ENCODE data around the gene REXO4. TPM values are rescaled to one million over a fixed set of nuclear protein-coding genes. Genes with fewer than 3 reads are reported as not detected.
"Not testable (repeated sequence)": the region's sequence is repeated elsewhere in the genome, so short reads cannot be mapped to it uniquely, and the experiment has no call there.

REXO4 gene
- total RNA-seq, 1 experiment from 2014 or later: 9.0 TPM

DNA sequence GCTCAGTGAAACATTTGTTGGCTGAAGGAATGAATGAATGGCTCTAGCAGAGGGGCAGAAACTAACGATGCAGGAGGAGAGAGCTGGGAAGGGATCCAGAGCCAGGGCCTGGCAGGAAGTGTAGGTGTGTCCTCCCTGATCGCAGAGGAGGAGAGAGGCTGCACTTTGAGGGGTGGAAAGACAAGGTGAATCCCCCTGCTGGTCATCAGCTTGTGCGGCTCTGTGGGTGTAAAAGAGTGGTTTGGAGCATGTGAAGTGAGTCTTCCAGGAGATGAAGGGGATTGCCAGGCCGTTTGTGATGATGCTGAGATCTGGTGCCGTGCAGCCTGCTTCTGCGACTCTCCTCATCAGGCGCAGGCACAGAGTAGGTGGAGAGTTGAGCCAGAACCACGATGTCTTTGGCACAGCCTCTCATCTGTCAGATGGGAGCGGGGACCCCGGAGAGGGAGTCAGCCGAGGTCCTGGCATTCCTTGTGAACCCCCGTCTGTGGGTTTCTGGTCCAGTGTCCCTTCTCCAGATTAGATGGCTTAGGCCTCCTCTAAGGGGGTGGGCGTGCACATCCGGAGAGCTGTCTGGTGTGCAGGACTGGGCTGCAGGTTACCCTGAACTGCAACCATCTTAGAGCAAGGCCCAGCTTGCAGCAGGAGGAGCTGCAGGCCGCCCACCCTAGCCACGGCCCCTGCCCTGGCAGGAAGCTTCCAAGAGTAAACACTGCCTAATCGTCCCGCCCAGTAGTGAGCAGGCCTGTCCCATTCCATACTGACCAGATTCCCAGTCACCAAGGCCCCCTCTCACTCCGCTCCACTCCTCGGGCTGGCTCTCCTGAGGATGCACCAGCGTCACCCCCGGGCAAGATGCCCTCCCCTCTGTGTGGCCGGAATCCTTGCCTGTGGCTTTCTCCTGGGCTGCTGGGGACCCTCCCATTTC is 4.1 kb upstream of the REXO4 start, which contains the start of gene ADAMTS13:
Gene ADAMTS13 (plus strand): TSS at position 753 of the 928 bp plus-strand sequence. CDS start 77 bp downstream, at position 830.
- no peak for DNase-seq (ENCODE audit: low read depth)

DNA sequence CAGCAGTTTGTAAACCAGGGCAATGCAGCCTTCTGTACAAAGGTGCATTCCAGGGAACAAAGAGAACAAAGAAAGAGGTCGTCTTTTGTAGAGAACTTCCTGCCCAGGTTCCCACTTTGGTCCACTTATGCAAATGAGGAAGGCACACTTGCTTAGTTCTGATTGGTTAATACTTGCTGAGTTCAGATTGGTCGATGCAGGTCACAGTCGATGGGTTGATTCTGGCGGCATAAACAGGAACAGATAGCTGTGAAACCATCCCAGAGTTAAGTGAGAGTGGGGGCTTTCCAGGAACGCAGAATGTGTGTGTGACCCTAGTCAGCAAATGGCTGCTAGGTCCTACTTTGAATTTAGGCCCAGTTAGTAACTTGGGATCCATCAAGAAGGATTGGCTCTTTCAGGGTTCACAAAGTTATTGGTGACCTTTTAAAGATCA is 2.6 kb upstream of the REXO4 start:
- no peak for DNase-seq (ENCODE audit: low read depth)

DNA sequence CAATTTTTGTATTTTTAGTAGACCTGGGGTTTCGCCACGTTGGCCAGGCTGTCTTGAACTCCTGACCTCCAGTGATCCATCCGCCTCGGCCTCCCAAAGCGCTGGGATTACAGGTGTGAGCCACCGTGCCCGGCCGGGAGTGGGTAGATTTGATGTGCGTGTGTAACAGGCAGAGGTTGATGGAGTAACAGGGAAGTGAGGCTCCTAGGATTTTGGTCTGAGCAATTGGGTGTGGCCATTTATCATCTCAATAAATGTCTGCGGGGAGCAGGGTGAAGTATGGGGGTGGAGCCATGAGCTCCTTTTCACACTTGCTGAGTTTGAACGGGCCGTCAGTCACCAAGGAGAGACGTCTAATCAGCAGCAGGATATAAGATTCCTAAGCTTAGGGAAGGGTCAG is 1.2 kb upstream of the REXO4 start:
- DNase-seq (ENCODE audit: low read depth): no peak

DNA sequence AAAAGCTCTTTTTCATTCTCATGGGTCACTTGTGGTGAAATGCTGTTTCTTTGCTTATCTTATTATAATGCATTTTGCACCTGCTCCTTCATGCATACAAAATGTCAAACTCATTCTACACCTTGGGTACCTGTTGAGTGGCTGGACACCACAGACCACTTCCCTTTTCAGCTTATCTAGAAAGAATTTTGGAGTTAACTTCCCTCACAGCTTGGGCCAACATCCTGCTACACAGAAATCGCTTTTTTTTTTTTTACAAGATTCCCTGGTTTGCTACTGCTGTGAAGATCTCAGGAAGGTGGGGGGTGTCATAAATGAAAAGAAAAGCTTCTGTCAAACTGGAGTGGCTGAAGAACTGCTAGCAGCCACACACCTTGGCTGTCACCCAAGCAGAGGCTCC is 2.6 kb downstream of the REXO4 start:
- DNase-seq (ENCODE audit: low read depth): no peak

DNA sequence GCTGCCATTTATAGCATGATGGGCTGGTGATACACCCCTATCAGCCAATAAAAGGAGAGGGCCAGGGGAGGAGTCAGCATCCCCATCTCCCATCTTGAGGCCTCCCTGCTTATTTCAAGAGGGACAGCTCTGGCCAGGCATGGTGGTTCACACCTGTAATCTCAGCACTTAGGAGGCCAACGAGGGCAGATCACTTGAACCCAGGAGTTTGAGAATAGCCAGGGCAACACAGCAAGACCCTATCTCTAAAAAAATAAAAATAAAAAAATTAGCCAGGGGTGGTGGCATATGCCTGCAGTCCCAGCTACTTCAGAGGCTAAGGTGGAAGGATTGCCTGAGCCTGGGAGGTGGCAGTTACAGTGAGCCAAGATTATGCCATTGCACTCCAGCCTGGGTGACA is 9.8 kb downstream of the REXO4 start:
- no peak for DNase-seq (ENCODE audit: low read depth)

DNA sequence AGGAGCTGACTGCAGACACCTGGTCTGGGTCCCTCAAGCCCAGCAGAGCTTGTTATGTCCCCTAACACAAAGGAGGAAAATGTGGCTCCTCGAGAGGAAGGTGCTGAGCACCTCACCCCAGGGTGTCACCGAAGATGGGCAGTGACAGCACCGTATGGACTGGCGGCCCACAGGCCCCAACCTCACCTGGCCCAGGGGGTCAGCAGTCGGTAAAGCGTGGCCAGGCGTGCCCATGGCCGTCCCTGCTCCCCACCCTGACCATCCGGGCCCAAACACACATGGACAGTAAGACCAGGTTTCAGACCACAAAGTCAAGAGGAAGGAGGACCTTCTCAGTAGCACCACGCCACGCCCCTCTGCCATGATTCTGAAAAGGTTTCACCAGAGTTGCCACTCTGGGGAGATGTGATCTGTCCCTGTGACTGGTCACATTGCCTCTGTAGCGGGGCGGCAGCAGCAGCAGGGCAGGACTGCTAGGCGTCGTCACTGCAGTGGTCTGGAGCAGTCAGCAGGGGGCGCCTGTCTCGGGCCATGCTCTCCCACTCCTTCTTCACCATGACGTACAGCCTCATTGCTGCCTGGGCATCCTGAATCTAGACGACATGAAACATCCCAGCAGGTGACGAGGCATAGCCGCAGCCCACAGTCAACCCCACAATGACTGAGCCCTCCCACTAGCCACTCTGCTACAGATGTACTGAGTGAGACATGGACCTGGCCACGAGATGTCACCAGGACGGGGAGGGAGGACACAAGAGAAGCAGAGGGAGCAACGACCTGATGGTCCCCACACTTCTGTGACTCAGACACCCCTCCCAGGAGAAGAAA is 11.1 kb downstream of the REXO4 start:
- DNase-seq (ENCODE audit: low read depth): peak; percentile 45

DNA sequence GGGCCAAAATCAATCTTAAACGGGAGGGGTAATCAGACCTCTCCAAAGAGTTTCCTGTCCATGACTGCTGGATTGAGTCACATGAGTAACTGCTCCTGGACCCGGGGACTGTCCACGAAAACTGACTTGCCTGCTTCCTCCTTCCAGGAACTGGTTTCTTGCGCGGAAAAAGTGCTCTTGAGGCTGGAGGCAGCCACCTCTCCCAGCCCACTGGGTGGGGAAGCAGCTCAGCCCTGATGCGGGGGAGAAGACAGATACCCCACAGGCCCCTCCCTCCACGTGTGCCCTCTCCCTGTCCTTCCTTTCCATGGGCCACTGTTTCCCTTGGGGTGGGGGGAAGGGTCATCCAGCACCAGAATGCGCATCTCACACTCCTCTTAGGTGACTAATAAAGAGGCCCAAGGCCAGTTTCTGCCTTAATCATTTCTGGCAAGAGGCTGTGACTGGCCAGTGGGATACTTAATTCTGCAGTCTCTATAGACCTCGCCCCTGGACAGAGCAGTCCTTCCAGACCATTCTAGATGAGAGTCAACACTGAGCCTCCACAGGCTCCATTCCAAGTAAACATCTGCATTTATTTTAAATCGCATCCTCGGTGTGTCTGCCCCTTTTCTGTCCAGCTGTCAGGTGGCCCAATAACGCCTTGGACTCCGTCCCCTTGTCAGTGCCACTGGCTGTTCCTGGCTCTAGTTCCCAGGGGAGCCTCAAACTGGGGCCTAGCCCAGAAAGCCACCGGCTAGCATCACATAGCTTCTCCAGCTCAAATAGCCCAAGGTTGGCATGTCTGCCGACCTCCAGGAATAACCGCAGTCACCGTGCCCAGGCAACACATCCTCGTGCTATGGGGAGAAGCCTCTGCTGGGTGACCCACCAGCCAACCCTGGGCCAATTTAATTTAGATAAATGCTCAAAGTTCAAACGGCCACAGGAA is 12.0 kb downstream of the REXO4 start:
- DNase-seq (ENCODE audit: low read depth): no peak

DNA sequence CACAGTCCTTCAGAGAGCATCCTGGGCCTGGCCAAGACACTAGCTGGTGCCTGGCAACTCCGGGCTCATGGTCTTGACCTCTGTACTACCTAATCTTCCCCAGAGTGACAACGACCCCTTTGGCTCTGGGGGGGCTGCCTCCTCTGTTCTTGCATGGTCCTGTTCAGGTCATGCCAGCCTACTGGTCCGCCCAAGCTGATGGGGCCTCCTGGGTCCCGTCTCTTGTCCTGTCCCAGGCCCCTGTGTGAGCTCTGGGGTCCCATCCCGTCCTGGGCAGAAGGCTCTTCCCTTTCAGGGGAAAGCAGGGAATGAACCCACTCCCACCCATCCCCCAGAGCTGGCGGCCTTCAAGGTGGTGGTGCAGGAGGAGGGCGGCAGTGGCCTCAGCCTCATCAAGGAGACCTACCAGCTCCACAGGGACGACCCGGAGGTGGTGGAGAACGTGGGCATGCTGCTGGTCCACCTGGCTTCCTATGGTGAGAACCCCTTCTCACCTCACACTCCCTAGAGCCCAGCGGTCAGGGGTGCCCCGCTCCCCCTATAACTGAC is 13.3 kb downstream of the REXO4 start:
- no peak for DNase-seq (ENCODE audit: low read depth)

DNA sequence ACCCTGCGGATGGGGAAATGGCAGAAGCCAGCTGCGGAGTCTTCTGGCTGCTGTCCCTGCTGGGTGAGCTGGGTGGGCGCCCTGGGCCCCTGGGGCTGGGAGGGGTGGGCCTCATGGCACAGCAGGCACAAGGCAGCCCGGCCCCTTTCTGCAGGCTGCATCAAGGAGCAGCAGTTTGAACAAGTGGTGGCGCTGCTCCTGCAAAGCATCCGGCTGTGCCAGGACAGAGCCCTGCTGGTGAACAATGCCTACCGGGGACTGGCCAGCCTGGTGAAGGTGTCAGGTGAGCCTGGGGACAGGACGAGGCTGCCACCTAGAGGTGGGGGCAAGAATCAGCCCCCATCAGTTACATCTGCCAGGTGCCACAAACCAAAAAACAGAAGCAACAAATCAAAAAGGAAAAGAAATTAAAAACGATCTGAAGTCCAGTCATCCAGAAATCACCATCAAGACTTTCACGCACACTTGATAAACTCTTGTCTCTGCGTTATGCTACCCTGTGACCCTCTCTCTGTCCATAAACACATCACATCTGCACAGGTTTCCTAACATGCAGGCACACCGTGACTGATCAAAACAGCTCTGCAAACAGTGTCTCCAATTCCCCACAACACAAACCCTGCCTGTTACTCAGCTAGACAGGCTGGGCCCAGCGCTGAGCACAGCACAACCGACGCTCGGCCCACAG is 13.9 kb downstream of the REXO4 start:
- no peak for DNase-seq (ENCODE audit: low read depth)

DNA sequence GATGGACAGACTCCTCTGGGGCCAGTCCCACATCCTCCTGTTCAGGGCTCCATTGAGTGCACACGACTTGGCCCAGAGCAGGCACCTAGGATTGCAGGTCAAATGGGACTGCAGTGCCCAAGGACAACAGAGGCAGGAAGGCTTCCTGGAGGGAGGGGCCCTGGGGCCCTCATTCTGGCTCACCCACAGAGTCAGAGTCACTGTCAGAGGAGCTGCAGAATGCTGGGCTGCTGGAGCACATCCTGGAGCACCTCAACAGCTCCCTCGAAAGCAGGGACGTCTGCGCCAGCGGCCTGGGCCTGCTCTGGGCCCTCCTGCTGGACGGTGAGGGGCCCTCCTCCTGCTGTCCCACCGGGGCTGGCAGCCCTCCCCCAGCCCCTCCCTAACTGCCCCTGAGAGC is 15.1 kb downstream of the REXO4 start:
- no peak for DNase-seq (ENCODE audit: low read depth)

DNA sequence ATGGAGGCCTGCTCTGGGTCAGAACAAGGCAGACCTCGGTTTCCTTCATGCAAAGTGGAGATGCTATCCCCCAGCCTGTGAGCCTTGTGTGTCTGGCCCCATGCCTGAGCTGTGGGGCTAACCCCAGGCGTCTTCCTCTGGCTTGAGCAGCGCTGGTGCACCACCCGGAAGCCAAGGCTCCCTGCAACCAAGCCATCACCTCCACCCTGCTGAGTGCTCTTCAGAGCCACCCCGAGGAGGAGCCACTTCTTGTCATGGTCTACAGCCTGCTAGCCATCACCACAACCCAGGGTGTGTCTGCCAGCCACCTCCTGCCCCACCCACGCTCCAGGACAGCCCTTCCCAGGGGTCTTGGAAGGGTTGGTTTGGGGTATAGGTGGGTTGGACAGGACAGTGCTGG is 16.2 kb downstream of the REXO4 start:
- DNase-seq (ENCODE audit: low read depth): no peak

DNA sequence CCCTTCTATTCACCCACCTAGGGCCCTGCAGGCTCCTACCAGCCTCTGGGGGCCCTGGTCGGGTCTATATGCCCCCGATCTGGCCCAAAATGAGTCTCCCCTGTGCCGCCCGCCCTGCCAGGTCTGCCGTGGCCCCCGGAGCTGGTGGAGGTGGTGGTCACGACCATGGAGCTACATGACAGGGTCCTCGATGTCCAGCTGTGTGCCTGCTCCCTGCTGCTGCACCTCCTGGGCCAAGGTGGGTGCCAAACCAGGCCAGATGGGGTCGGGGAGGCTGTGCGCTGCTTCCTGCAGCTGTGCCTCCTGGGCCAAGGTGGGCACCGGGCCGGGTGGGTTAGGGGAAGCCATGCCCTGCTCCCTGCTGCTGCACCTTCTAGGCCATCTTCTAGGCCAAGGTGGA is 17.5 kb downstream of the REXO4 start:
- no peak for DNase-seq (ENCODE audit: low read depth)

DNA sequence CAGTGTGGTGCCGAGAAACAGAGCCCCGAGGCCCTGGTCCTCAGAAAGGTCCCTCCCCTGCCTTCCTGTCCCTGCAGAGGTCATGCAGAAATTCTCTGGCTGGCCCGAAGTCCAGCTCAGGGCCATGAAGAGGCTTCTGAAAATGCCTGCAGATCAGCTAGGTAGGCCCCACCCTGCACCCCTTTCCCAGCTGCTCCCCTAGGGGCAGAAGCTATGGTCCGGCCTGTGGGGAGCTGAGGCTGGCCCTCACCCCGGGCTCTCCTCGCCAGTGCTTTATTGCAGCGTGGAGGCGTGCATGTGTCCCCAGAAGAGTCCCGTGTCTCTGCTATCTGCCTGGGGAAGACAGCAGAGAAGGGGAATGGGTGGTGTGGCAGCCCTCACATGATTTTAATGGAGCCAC is 19.9 kb downstream of the REXO4 start:
- no peak for DNase-seq (ENCODE audit: low read depth)

DNA sequence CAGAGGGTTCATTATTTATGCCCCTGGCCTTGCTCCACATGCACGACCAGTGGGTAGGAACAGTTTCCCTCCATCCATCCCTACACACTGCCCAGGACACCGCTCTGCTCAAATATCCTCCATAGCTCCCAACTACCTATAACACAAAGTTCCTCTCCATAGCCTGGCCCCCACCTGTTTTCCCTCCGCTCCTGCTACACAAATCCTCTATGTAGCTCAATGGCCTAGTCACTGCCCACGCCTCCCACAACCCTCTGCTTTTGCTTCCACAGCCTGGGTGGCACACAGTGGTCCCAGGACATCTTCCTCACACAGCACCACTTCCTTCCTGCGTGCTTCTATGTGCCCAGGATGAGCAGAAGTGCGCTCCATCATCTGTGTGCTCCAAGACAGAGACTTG is 20.4 kb downstream of the REXO4 start:
- DNase-seq (ENCODE audit: low read depth): no peak

DNA sequence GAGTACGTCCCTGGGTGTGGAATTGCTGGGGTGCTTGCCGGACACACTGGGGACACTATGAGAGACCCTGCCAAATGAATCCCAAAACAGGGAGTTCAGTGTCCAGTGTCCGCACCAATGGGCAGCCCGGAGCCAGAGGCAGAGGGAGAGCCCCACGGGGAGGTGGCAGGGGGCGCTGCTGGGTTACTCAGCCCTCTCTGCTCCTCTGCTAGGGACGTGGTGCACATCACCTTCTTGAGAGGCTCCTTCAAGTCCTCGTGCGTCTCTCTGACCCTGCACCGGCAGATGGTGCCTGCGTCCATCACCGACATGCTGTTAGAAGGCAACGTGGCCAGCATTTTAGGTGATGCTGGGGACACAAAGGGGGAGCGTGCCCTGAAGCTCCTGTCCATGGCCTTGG is 20.9 kb downstream of the REXO4 start:
- no peak for DNase-seq (ENCODE audit: low read depth)

DNA sequence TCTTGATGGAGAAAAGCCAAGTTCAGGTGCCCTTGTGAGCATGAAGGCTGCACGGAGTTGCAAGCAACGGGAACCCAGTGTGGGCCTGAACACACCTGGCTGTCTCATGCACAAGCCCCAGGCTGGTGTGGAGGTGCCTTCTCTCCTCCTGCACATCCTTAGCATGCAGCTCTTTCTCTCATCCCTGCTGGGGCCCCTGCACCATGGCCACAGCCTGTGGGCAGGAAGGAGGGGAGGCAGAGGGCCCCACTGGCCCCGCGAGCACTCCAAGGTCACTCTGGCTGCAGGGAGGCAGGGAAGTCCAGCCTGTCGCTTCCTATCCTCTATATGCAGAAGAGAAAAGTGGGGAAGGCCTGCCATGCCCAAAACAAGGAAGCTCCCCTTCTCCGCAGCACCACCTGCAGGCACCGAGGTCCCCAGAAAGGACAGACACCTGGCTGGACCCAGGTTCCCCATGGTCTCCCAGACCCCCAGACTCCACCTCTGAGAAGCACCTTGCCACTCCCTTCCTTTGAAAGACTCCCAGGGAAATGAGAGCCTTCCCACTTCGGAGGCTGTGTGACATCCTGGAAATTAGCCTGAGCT is 23.0 kb downstream of the REXO4 start:
- DNase-seq (ENCODE audit: low read depth): no peak

DNA sequence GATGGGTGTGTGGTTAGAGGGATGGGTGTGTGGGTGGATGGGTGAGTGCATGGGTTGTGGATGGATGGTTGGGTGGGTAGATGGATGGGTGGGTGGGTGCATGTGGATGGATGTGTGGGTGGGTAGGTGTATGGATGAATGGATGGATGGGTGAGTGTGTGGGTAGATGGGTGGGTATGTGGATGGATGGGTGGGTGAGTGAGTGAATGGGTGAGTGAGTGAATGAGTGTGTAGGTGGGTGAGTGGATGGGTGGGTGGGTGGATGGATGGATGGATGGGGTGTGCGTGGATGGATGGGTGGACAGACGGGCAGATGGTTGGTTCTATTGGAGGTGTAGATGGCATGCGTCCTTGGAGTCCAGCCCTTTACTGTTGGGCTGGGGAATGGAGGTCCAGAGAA is 24.4 kb downstream of the REXO4 start:
- DNase-seq (ENCODE audit: low read depth): no peak

DNA sequence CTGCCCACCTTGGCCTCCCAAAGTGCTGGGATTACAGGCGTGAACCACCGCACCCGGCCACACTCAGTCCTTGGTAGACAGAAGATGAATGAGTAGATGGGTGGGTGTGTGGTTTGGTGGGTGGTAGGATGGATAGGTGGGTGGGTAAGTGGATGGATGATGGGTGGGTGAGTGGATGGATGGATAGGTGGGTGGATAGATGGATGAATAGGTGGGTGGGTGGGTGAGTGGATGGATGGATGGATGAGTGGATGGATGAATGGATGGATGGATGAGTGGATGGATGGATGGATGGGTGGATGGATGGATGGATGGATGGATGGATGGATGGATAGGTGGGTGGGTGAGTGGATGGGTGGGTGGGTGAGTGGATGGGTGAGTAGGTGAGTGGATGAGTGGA is 25.5 kb downstream of the REXO4 start:
- DNase-seq (ENCODE audit: low read depth): not testable (repeated sequence)

DNA sequence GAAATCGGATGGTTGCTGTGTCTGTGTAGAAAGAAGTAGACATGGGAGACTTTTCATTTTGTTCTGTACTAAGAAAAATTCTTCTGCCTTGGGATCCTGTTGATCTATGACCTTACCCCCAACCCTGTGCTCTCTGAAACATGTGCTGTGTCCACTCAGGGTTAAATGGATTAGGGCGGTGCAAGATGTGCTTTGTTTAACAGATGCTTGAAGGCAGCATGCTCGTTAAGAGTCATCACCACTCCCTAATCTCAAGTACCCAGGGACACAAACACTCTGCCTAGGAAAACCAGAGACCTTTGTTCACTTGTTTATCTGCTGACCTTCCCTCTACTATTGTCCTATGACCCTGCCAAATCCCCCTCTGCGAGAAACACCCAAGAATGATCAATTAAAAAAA is 26.4 kb downstream of the REXO4 start:
- DNase-seq (ENCODE audit: low read depth): not testable (repeated sequence)

DNA sequence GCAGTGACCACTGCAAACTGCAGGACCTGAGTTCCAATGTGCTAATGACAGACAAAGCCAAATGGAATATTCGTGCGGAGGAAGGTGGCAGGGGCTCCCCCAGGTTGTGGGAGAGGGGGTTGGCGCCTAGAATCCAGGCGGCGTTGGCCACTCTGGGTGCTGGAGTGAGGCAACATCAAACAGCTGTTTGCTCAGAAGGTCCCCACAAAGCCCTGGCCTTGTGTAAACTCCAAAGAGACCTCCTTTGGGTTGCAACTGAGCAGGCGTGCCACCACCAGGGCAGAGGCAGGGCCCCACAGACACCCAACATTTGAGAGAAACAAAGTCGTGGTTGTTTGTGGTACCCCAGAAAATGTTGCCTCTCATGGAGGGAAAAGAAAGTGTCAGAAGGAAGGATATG is 27.1 kb downstream of the REXO4 start:
- DNase-seq (ENCODE audit: low read depth): no peak
